ENCODE results near the gene NRP1.
"Not testable (repeated sequence)": the region's sequence is repeated elsewhere in the genome, so short reads cannot be mapped to it uniquely, and the experiment has no call there.

Gene NRP1

GRCh38 chr10:33142295-33142694 lies 192.2 kb downstream of the NRP1 start:
- DNase-seq, result no peak

DNA sequence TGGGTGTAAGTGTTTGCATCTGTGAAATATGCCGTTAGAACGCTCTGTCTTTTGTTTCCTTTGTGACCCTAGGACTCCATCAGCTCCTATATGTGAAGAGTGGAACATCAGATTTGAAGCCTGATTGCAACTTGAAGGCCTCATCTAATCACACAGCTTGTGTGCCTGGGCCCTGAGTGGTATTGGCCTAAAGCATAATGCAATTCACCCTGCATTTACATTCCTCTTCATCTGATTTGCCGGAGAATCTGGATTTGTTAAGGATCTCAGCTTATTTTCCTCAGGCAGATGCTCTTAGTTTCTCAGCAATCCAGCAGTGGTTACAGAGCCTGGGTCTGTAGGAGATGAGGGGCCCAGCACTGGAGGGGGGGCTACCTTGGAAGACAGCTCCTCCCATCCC lies 193.2 kb downstream of the NRP1 start:
- DNase-seq, result no peak

DNA sequence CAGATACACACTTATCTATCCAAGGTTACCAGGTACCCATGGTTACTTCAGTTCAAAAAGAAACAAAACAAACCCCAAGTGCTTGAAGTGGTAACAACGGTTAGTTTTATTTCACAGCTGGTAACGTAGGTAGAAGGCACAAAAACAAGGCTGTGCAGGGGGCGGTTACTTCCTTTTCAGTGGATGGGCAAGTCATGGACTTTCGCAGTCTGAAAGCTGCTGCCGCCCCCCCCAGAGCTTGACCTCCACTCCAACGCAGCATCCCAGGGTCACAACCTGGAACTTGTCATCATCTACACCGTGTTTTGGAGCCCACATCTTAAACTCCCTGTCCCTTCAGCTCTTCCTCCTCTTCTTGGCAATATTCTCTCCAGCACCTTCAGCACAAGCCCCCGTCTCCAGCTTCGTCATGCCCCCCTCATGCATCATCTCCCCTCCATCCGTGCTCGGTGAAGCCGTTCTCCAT lies 195.3 kb downstream of the NRP1 start:
- no peak for DNase-seq

- DNase-seq, result not testable (repeated sequence)
These were observed 195.8 kb downstream of the NRP1 start for GRCh38 chr10:33138686-33139085.

- DNase-seq, result no peak
These were observed 197.0 kb downstream of the NRP1 start for GRCh38 chr10:33137356-33138005.

DNA sequence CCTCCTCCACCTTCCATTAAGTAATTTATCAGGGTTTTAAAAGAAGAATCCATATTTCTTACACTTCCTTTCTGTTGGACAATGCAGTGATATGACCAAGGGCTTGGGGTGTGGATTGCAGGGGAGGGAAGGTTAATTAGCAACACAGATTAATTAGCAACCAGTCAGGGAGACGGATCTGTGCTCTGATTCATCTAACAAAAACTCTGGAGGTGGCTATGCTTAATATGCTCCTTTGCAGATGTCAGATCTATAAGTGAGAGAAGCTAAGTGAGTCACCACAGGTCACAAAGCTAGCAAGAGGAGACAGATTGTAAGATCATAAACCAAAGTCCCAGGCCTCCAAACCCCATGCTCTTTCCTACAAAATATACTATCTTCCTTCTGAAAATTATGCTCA lies 197.7 kb downstream of the NRP1 start:
- no peak for DNase-seq

DNA sequence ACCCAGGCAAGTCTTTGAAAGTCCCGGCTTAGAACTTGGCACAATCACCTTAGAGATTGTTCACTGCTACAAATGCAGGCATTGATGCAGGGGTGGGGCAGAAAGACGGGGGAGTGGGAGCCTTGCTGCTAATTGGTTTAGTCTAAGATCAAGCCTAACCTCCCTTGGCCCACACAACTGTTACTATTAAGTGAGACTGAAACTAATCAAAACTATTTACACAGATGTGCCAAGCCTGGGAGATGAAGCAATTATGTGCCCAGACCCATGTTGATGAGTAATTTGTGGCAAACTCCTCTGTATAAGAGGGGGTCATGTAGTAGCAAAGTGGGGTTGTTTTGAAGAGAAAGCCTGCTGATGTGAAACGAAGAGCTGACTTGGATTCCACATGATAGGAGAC lies 198.2 kb downstream of the NRP1 start:
- DNase-seq, result no peak

DNA sequence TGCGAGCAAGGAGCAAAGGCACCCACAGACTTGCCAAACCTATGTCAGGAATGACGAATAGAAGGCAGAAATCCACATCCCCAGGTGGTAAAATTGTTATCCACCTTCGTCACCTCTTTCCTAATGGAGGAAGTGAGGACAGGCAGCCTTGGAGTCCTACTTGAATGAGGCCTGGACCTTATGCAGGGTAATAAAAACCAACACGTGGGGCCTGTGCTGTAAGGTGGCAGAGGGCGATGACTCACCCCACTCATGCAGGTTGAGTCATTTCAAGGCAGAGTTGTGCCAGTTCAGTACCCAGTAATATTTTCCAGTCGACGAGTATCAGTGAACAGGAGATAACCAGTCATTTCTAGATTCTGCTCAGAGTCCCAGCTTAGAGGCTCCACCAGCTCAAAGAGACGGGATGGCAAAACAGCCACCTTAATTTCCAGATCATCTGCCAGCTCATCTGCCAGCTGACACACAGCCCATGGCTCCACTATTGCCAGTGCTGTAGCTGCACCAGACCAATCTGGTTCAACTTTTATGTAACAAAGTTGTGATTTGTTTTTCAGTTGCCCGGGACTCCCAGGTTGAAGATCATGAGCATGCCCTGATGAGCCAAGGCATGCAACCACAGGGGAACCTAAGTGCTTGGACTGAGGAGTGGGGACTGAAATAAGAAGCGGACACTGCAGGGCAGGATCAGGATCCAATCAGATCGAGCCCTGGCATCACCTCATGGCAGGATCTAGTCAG lies 200.3 kb downstream of the NRP1 start:
- DNase-seq, result no peak

- DNase-seq, result no peak
These were observed 200.9 kb downstream of the NRP1 start for GRCh38 chr10:33133557-33133956.

DNA sequence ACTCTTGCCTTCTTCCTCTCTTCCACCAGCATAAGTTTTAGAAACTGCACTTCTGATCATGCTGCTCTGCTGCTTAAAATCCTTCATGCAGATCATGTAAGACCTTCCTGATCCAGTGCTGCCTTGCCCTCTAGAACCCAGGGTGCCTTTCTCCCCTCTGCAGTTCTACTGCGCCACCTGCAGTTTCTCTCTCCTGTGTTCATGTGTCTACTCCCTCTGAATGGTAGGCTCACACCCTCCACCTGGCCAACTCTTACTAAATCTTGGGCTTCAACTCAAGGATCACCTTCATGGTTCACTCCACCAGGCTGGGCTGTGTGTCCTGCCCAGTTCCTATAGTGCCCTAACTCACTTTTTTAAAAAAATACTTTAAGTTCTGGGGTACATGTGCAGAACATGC lies 201.8 kb downstream of the NRP1 start:
- DNase-seq, result no peak

GRCh38 chr10:33129996-33130386 lies 204.5 kb downstream of the NRP1 start:
- no peak for DNase-seq

DNA sequence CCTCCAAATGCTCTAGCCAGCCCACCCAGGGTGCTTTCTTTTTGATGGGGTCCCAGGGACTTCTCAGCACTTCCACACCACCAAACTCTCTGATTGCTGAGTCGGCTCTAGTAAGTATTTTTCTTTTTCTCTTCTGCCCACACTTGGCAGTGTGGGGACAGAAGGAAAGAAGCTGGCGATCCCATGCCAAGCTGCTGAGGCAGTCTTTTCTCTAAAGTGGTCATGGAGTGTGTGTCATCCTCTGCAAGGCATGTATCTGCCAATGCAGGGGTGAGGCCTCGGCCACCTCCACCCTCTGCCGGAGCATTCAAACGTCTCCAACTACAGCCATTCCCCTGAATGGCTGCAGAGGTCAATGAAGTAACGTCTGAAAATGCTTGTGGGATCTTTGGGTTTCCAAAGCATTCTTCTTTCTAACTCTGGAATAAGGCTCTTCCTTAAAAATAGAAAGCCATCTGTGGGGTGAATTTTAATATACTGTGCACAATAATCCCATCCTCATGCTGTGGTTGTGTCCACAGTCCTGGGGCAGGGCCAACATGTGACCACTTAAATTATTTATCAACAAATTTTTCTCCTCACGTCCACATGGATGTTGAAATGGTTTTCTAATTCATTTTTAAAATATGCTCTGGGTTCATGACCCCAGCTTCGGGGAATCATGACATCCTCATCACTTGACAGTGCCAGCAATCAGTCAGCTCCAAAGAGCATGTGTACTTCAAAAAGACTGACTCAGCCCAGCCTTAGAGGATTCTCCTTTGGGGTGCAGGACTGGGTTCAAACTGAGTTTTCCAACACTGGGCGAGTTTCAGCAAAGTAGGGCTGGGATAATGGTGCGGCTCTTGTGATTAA lies 205.1 kb downstream of the NRP1 start:
- DNase-seq, result no peak

DNA sequence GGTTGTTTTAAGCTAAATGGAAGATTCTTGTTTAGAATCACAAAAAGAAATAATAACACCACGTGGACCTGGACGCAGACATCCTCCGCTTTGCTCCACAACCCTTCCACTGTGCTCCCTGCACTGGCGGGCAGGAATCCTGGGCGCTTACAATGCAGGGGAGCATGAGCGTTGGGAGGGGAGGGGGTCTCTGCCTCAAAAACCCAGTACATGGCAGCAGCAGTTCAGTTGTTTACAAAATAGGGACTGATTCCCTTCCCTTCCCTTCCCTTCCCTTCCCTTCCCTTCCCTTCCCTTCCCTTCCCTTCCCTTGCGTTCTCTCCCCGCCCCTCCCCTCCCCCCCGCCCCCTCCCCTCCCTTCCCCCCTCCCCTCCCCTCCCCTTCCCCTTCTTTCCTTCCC lies 206.8 kb downstream of the NRP1 start:
- DNase-seq, result no peak
